GM12878 (cell line): Measurements from ENCODE around the gene FTO. TPM values are rescaled to one million over a fixed set of nuclear protein-coding genes. Genes with fewer than 3 reads are reported as not detected.

ENCODE experiments used
- ATAC-seq: fragments of 200-7000 bp; cut with Tn5 transposase; 3 replicates; pipeline ENCODE4 v1.9.1; 2020; ENCODE audit warnings: mild to moderate bottlenecking, moderate library complexity
- BruUV-seq: library from RNA; stranded (reverse); fragments of 400-500 nt; replicated peaks from 2 replicates; lab custom pipeline; 2021; lab: Mats Ljungman, UMichigan
- CTCF ChIA-PET: fragments of 300-600 bp; sonication (Branson Sonifier 250); formaldehyde crosslinking; extraction: SDS; loops from one replicate; lab custom pipeline; 2021; ENCODE audit warnings: inconsistent platforms; lab: Yijun Ruan, JAX
- POLR2A ChIA-PET: fragments of 350-600 bp; formaldehyde crosslinking; extraction: SDS; loops from one replicate; lab custom pipeline; 2021; ENCODE audit warnings: inconsistent platforms; lab: Charles Lee
- RAD21 ChIA-PET: fragments of 300-600 bp; sonication (Branson Sonifier 250); formaldehyde crosslinking; loops from one replicate; lab custom pipeline; 2023; ENCODE audit warnings: antibody characterized with exemption; ENCODE audit not compliant: unreplicated experiment; lab: Charles Lee
- SMC1A ChIA-PET: fragments of 300-600 bp; sonication (Branson Sonifier 250); formaldehyde crosslinking; loops from one replicate; lab custom pipeline; 2023; ENCODE audit not compliant: unreplicated experiment, uncharacterized antibody; lab: Charles Lee
- DNase-seq: peaks from one replicate; pipeline ENCODE4 v3.0.0-alpha.2; 2011; ENCODE audit warnings: low read depth, low spot score
- FAIRE-seq: peaks from 3 replicates; lab custom pipeline; 2011; peaks lifted over from hg19 to GRCh38; lab: Jason Lieb, UNC
- H2AFZ ChIP-seq: 2 replicates; pipeline ENCODE4 v1.6.0; 2011; ENCODE audit warnings: low read depth, low read length, control low read depth; ENCODE audit not compliant: control insufficient read depth
- H3K27ac ChIP-seq: 2 replicates; pipeline ENCODE4 v1.5.1; 2011; ENCODE audit warnings: control low read depth; ENCODE audit not compliant: control insufficient read depth, insufficient read depth
- H3K27me3 ChIP-seq, 2 experiments: replicated peaks in 1 of 2; 2 replicates each; pipeline versions ENCODE4 v1.6.0 to v1.6.1; 2011; ENCODE audit warnings: low read length in 1 of 2; ENCODE audit not compliant: control insufficient read depth in 2 of 2, insufficient read depth in 2 of 2
- H3K36me3 ChIP-seq, 2 experiments: 2 replicates each; pipeline ENCODE4 v1.5.1; 2011; ENCODE audit warnings: low read length in 1 of 2; ENCODE audit not compliant: control insufficient read depth in 2 of 2, insufficient read depth in 2 of 2
- H3K4me1 ChIP-seq: 2 replicates; pipeline ENCODE4 v1.6.1; 2011; ENCODE audit warnings: mild to moderate bottlenecking, low read length, moderate library complexity, mixed read lengths; ENCODE audit not compliant: control insufficient read depth, insufficient read depth
- H3K4me2 ChIP-seq: 2 replicates; pipeline ENCODE4 v1.6.0; 2011; ENCODE audit warnings: control low read depth; ENCODE audit not compliant: control insufficient read depth, insufficient read depth
- H3K4me3 ChIP-seq: fragments of 200-600 bp; sonication (generic); 2 replicates; pipeline ENCODE4 v1.5.1; 2016
- H3K79me2 ChIP-seq: 2 replicates; pipeline ENCODE4 v1.6.0; 2011; ENCODE audit warnings: low read length; ENCODE audit not compliant: control insufficient read depth, insufficient read depth
- H3K9ac ChIP-seq: 2 replicates; pipeline ENCODE4 v1.8.0; 2011; ENCODE audit warnings: low read length, control low read depth, mixed read lengths; ENCODE audit not compliant: control insufficient read depth, insufficient read depth
- H3K9me3 ChIP-seq: replicated peaks from 3 replicates; pipeline ENCODE4 v1.5.1; 2011; ENCODE audit warnings: mild to moderate bottlenecking, low read length; ENCODE audit not compliant: control insufficient read depth, insufficient read depth
- H4K20me1 ChIP-seq: 2 replicates; pipeline ENCODE4 v1.6.0; 2011; ENCODE audit not compliant: control insufficient read depth, insufficient read depth
- BHLHE40 ChIP-seq, 2 experiments: fragments of 450-650 bp in 1 of 2; IDR thresholded peaks; 2 replicates each; pipeline ENCODE4 v1.6.1; 2011 to 2017; ENCODE audit warnings: low read depth in 2 of 2, borderline replicate concordance in 1 of 2, improper control_type of control experiment in 1 of 2, low read length in 1 of 2, mild to moderate bottlenecking in 1 of 2
- CREM ChIP-seq: IDR thresholded peaks from 2 replicates; pipeline ENCODE4 v1.6.1; 2014; ENCODE audit warnings: antibody characterized with exemption, low read depth
- E2F4 ChIP-seq: IDR thresholded peaks from 2 replicates; pipeline ENCODE4 v1.6.1; 2012; ENCODE audit warnings: low read depth, low read length, improper control_type of control experiment
- HSF1 ChIP-seq: fragments of 150-350 bp; IDR thresholded peaks from 2 replicates; pipeline ENCODE4 v1.6.1; 2014; ENCODE audit warnings: mild to moderate bottlenecking, low read depth, low read length
- MLLT1 ChIP-seq: fragments of 450-650 bp; IDR thresholded peaks from 2 replicates; pipeline ENCODE4 v1.6.1; 2016; ENCODE audit warnings: mild to moderate bottlenecking
- POLR2AphosphoS5 ChIP-seq: IDR thresholded peaks from 2 replicates; pipeline ENCODE4 v1.6.1; 2011; ENCODE audit warnings: mild to moderate bottlenecking, low read length, inconsistent platforms
- POU2F2 ChIP-seq: IDR thresholded peaks from 3 replicates; pipeline ENCODE4 v1.6.1; 2011; ENCODE audit warnings: low read depth, mild to moderate bottlenecking, low read length, borderline replicate concordance
- SP1 ChIP-seq: IDR thresholded peaks from one replicate; pipeline ENCODE4 v1.6.1; 2011; ENCODE audit warnings: low read depth, low read length
- SRF ChIP-seq, 2 experiments: IDR thresholded peaks; 2 replicates each; pipeline ENCODE4 v1.6.1; 2011; ENCODE audit warnings: low read depth in 2 of 2, low read length in 2 of 2, mild to moderate bottlenecking in 1 of 2, moderate library complexity in 1 of 2
- STAT1 ChIP-seq: fragments of 450-650 bp; conservative IDR thresholded peaks from 2 replicates; pipeline ENCODE4 v1.6.1; 2014; ENCODE audit warnings: antibody characterized with exemption, mild to moderate bottlenecking
- TBL1XR1 ChIP-seq: IDR thresholded peaks from 2 replicates; pipeline ENCODE4 v1.6.1; 2012; ENCODE audit warnings: low read depth, low read length, improper control_type of control experiment
- WGBS: methylation state at CpG from one replicate; pipeline ENCODE4 v1.1.6; 2016; ENCODE audit warnings: low lambda C conversion rate; ENCODE audit not compliant: insufficient replicate concordance, insufficient coverage; ENCODE audit errors: missing lambda C conversion rate; 5-methylcytosine and 5-hydroxymethylcytosine counted together
- in situ Hi-C: fragments of 300-500 bp; cut with MboI; formaldehyde crosslinking; loops from 9 replicates; pipeline ENCODE4 v1.14.3; 2018; ENCODE audit warnings: mixed read lengths
- intact Hi-C: fragments of 100-400 bp; cut with micrococcal nuclease; formaldehyde crosslinking; loops from one replicate; pipeline ENCODE4 v1.14.2; 2022; ENCODE audit not compliant: unreplicated experiment
- polyA plus RNA-seq, 11 experiments: library from polyadenylated mRNA; depleted of rRNA in 4 of 11; unstranded in 6 of 11; stranded (reverse) in 5 of 11; fragments of >200 nt; fragmentation: Nextera tagmentation in 4 of 11; fragmentation: Illumina TruSeq in 1 of 11; extraction: Ambion mirVana in 4 of 11; extraction: Trizol in 1 of 11; gene quantifications; 1 replicate in 1 of 11; 2 replicates in 10 of 11; pipeline versions ENCODE4 v1.2.1 to v1.2.3, GENCODE V29; 2011 to 2016; ENCODE audit warnings: inconsistent platforms in 2 of 11, missing spikeins in 2 of 11, low read depth in 1 of 11
- total RNA-seq, 4 experiments: library from RNA; depleted of rRNA in 3 of 4; stranded (reverse); fragments of >200 nt in 3 of 4; fragmentation: Illumina TruSeq in 1 of 4; extraction: Trizol in 1 of 4; gene quantifications; 2 replicates each; pipeline versions ENCODE4 v1.2.1 to v1.2.3, GENCODE V29; 2013 to 2021
- TF ChIP-seq, protein P1 (sequence below): fragments of 450-650 bp; IDR thresholded peaks from 2 replicates; pipeline ENCODE4 v1.6.1; 2018; ENCODE audit warnings: mild to moderate bottlenecking, low read depth, moderate library complexity; ENCODE audit not compliant: partially characterized antibody
- TF ChIP-seq, protein P2 (sequence below): fragments of 450-650 bp; formaldehyde crosslinking; IDR thresholded peaks from 2 replicates; pipeline ENCODE4 v1.4.0; 2020; ENCODE audit warnings: mild to moderate bottlenecking, moderate library complexity

Gene FTO
- total and polyA plus RNA-seq, 10 of the 15 experiments (the other 5 are each of a cell fraction or from before 2014, with no cell fraction given): 20.1 to 55.0 (median 47.0) TPM

DNA sequence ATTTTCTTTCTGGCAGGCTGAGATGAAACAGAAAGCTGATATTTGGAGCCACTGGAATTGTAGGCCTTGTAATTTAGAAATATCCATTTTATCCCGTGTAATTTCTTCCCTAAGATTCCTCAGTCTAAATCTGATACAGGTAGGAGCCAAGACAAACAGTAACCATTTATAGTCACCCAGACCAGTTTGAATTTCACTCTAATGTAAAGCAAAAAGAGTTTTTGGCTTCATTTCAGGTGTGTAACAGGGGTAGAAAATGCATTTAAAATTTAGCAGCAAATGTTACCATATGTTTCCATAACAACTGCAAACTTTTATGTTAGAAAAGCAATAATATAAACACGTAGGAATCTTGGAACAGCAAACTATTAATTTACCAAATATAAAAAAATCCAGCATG lies 249.4 kb downstream of the FTO start:
- in situ Hi-C loops (no loop called here), intact Hi-C loops (no loop called here)
- Histone ChIP-seq H3K27ac (no peak overlapping the region), H4K20me1 (no peaks in the 10 kb centered on the region), H3K4me1 (peaks cover 12% of the 10 kb centered on the region), H3K79me2 (no peaks in the 10 kb centered on the region), H3K27me3 (no peaks in the 10 kb centered on the region), H3K9ac (no peak overlapping the region), H3K4me2 (no peak overlapping the region), H2AFZ (no peak overlapping the region), H3K4me3 (no peak overlapping the region), H3K36me3 (no peaks in the 10 kb centered on the region), H3K9me3 (no peaks in the 10 kb centered on the region)
- ATAC-seq (no peak), DNase-seq (no peak), FAIRE-seq (no peak)
- 69% methylated on average over 2 of the region's 2 CpGs for WGBS
- SMC1A ChIA-PET: interaction anchor here (1.6 kb wide), 1 partner anchor 8 kb away, joined by 3 read pairs; no protein-coding TSS in a partner anchor
- CTCF ChIA-PET: no interaction called here
- RAD21 ChIA-PET: no interaction called here
- BruUV-seq: no TSS peak
- POLR2A ChIA-PET: no interaction called here
- TF ChIP-seq BHLHE40 (IDR thresholded peaks at IDR 0.05; ENCODE audit: borderline replicate concordance in 1 of 2, low read depth in 2 of 2, low read length in 1 of 2) (no peak), SRF (IDR thresholded peaks at IDR 0.05; ENCODE audit: low read depth in 2 of 2, low read length in 2 of 2) (no peak), CREM (no peak), POLR2AphosphoS5 (no peak), HSF1 (no peak), SP1 (no peak), STAT1 (no peak), TBL1XR1 (no peak), MLLT1 (no peak), POU2F2 (no peak), E2F4 (no peak)
- TF ChIP-seq, protein P1, sequence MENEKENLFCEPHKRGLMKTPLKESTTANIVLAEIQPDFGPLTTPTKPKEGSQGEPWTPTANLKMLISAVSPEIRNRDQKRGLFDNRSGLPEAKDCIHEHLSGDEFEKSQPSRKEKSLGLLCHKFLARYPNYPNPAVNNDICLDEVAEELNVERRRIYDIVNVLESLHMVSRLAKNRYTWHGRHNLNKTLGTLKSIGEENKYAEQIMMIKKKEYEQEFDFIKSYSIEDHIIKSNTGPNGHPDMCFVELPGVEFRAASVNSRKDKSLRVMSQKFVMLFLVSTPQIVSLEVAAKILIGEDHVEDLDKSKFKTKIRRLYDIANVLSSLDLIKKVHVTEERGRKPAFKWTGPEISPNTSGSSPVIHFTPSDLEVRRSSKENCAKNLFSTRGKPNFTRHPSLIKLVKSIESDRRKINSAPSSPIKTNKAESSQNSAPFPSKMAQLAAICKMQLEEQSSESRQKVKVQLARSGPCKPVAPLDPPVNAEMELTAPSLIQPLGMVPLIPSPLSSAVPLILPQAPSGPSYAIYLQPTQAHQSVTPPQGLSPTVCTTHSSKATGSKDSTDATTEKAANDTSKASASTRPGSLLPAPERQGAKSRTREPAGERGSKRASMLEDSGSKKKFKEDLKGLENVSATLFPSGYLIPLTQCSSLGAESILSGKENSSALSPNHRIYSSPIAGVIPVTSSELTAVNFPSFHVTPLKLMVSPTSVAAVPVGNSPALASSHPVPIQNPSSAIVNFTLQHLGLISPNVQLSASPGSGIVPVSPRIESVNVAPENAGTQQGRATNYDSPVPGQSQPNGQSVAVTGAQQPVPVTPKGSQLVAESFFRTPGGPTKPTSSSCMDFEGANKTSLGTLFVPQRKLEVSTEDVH: no peak
- TF ChIP-seq, protein P2, sequence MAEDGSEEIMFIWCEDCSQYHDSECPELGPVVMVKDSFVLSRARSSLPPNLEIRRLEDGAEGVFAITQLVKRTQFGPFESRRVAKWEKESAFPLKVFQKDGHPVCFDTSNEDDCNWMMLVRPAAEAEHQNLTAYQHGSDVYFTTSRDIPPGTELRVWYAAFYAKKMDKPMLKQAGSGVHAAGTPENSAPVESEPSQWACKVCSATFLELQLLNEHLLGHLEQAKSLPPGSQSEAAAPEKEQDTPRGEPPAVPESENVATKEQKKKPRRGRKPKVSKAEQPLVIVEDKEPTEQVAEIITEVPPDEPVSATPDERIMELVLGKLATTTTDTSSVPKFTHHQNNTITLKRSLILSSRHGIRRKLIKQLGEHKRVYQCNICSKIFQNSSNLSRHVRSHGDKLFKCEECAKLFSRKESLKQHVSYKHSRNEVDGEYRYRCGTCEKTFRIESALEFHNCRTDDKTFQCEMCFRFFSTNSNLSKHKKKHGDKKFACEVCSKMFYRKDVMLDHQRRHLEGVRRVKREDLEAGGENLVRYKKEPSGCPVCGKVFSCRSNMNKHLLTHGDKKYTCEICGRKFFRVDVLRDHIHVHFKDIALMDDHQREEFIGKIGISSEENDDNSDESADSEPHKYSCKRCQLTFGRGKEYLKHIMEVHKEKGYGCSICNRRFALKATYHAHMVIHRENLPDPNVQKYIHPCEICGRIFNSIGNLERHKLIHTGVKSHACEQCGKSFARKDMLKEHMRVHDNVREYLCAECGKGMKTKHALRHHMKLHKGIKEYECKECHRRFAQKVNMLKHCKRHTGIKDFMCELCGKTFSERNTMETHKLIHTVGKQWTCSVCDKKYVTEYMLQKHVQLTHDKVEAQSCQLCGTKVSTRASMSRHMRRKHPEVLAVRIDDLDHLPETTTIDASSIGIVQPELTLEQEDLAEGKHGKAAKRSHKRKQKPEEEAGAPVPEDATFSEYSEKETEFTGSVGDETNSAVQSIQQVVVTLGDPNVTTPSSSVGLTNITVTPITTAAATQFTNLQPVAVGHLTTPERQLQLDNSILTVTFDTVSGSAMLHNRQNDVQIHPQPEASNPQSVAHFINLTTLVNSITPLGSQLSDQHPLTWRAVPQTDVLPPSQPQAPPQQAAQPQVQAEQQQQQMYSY: no peak
